GM19438 (cell line): ENCODE results near the gene ALKBH8.

Source experiments
- ATAC-seq: cut with Tn5 transposase; IDR thresholded peaks from one replicate; pipeline ENCODE4 v1.9.1; 2021; ENCODE audit warnings: low read depth; ENCODE audit not compliant: unreplicated experiment

ALKBH8 gene, protein sequence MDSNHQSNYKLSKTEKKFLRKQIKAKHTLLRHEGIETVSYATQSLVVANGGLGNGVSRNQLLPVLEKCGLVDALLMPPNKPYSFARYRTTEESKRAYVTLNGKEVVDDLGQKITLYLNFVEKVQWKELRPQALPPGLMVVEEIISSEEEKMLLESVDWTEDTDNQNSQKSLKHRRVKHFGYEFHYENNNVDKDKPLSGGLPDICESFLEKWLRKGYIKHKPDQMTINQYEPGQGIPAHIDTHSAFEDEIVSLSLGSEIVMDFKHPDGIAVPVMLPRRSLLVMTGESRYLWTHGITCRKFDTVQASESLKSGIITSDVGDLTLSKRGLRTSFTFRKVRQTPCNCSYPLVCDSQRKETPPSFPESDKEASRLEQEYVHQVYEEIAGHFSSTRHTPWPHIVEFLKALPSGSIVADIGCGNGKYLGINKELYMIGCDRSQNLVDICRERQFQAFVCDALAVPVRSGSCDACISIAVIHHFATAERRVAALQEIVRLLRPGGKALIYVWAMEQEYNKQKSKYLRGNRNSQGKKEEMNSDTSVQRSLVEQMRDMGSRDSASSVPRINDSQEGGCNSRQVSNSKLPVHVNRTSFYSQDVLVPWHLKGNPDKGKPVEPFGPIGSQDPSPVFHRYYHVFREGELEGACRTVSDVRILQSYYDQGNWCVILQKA

GRCh38 chr11:107565219-107565937 lies at the start of gene ALKBH8:
Gene ALKBH8 (minus strand): TSS chr11:107565735. CDS start chr11:107560893, 4,842 bp downstream.
- peak; percentile 74 for ATAC-seq

- ATAC-seq, result no peak
Measured at GRCh38 chr11:107612445-107612844, 46.9 kb upstream of the ALKBH8 start.

- no peak for ATAC-seq
Measured at GRCh38 chr11:107609400-107610218, 44.1 kb upstream of the ALKBH8 start.

DNA sequence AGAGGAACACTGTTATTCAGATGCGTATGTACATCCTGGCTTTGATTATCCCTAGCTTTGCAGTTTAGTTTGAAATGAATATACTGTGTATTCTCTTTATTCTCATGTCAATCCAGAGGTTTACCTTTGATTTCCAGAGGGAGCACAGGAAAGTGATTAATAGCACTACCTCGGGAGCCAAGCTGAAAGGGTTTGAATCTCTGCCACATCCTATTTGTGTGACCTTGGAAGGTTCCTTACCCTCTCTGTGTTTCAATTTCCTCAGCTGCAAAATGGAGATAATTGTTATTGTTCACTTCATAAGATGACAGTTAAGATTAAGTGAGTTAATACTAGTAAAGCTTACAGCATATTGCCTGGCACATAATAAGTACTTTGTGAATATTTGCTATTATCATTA lies 43.3 kb upstream of the ALKBH8 start:
- ATAC-seq, result no peak

DNA sequence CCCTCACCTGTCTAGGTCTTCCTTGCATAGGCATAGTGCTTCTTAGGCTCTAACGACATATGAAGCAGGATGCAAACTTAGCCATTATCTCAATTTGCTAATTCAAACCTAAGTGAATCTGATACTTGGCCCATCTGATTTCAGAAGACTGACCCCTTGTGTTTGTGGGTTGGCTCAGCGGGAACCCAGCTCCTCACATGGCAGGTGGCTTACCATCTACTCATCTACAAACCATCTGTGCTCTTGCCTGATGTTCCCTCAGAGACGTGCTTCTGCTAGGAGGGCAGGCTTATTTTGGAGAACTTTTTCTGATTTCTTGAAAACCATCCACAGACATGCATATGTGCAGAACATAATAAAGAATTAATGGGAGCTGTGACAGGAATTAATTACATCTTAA lies 40.6 kb upstream of the ALKBH8 start:
- no peak for ATAC-seq

- no peak for ATAC-seq
Measured at GRCh38 chr11:107605061-107606006, 39.8 kb upstream of the ALKBH8 start.

DNA sequence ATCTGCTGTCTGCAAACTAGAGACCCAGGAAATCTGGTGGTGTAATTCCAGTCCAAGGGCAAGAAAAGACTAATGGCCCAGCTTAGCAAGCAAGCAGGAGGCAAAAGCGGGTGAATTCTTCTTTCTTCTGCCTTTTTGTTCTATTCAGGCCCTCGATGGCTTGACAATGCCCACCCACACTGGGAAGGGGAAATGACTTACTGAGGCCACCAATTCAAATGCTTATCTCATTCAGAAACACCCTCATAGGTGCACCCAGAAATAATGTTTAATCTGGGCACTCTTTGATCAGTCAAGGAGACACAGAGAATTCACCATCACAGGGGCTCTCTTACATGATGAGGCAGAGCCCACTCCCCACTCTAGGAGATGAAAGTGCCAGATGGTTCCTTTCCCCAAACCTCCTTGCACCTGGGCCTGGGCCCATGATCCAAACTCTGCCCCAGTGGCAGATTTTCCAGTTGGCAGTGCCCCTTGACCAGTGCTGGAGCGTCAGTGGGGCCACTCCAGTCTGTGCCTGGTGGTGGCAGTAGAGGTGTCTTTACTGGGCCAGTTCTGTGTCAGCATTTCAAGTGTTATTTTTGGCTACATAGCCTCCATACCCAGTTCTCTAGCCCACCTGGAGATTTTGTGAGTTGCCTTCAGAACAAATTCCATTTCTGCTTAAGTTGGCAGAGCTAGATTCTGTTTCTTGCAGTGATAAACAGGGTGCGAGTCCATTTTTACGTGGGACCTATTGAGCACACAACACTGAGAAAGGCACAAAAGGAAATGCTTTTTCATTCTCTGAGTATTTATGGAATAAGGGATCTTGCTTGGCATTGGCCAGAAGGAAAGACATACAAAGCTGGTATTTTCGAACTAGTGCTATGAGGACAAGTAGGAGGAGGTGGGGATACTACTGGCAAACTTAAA lies 32.9 kb upstream of the ALKBH8 start:
- peak; percentile 75 for ATAC-seq

- ATAC-seq, result no peak
Measured at GRCh38 chr11:107594736-107595135, 29.2 kb upstream of the ALKBH8 start.

- ATAC-seq, result no peak
Measured at GRCh38 chr11:107593951-107594350, 28.4 kb upstream of the ALKBH8 start.

GRCh38 chr11:107592813-107593212 lies 27.3 kb upstream of the ALKBH8 start:
- no peak for ATAC-seq

DNA sequence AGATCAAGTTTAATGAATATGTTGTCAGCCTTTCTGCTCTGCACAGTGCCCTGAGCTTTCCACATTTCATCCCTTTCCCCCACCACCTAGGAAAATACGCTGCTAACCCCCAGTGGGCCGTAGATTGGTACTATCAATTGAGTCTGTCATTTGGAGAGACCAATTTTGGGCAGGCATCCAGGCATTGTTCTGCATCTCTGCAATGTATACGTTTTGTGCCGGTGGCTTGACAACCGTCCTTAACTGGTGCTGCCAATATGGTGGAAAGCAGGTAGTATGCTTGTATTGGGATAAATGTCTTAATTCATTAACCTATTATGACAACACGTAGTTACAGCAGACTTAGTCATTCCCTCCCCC lies 26.7 kb upstream of the ALKBH8 start:
- no peak for ATAC-seq

DNA sequence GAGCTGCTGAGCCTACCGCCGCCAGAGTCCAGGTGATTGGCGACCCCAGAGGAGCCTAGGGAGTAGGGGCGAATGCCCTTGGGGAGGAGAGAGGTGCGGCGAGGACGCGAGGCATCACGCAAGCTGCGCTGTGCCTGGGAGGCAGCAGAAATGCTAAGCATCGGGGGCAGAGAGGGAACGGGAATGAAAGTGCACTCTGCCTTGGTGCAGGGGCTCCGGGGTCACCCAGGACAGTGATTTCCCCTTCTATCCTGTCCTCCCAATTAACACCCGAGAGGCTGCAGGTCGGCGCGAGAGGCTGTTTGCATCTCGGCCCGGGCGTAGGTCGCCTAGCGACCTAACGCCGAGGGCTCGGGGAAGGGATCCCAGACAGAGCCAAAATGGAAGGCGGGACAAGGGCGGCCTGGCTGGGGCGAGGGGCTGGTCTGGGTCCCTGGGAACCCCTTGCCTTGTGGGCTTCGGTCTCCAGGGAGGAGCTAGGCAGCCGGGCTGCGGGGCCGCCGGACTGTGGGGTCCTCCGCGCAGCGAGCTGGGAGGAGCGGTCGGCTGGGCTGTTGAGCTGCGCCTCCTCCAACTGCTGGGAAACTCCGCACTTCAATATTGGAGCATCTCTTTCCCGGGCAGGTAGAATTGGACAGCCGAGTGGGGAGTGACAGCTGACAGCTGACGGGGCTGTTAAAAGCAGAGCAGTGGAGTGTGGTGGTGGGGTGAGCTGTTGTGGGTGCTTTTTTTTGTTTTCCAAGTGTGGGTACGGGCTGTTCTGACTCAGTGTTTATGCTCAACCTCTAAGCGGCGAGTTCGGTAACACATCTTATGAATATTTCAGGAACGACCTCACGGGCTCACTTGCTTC lies 26.1 kb upstream of the ALKBH8 start:
- peak; percentile 33 for ATAC-seq

DNA sequence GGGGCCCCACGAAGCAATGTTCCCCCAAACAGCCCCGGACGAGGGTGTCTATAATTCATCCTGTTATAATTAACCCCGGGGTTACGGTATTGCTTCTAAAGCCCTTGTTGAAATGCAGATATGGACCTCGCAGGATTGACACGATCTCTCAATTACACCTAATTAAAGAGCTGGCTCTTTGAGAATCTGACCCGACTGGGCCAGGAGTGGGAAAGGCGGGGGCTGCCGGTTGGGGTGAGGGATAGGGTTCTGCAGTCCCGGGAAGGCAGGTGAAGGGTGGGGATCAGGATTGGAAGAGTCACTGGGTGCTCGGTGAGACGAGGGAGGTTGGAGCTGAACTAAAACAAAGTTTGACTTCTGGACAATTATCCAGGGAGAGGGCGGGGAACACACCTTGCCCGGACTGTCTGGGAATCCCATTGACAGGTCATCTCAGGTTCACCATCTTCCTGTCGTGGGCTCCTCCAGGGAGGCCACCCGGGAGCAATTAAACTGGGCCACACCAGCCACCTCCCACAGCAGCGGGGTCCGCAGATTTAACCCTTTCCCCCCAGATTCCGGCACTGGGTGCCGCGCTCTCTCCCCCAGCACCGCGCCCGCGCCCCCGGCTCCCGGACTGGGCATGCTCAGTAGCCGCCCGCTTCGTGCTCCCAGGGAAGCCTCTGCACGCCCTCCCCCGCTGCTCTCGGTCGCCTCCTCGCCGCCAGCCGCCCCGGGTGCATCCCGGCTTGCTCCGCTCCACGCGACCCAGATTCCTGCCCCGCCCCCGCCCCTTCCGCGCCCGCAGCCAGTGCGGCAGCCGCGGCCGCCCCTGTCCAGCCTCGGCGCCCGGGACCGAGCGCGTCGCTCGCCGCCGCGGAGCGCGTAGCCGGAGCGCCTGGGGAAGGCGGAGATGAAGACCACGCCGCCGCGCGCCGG lies 25.2 kb upstream of the ALKBH8 start, which contains the start of gene ELMOD1:
Gene ELMOD1 (plus strand): TSS at position 688 of the 918 bp plus-strand sequence. CDS start 27,043 bp downstream, outside the sequence.
- ATAC-seq, result peak; percentile 65

- no peak for ATAC-seq
Measured at GRCh38 chr11:107587306-107587979, 21.9 kb upstream of the ALKBH8 start.

GRCh38 chr11:107583629-107584195 lies 18.2 kb upstream of the ALKBH8 start:
- no peak for ATAC-seq
